ENCODE results near the gene FAM76A. TPM values are rescaled to one million over a fixed set of nuclear protein-coding genes. Genes with fewer than 3 reads are reported as not detected.
"Not testable (repeated sequence)": the region's sequence is repeated elsewhere in the genome, so short reads cannot be mapped to it uniquely, and the experiment has no call there.

FAM76A gene
- total RNA-seq, 4 donors from 2014 or later = 9.0 to 17.0 (median 14.2) TPM

DNA sequence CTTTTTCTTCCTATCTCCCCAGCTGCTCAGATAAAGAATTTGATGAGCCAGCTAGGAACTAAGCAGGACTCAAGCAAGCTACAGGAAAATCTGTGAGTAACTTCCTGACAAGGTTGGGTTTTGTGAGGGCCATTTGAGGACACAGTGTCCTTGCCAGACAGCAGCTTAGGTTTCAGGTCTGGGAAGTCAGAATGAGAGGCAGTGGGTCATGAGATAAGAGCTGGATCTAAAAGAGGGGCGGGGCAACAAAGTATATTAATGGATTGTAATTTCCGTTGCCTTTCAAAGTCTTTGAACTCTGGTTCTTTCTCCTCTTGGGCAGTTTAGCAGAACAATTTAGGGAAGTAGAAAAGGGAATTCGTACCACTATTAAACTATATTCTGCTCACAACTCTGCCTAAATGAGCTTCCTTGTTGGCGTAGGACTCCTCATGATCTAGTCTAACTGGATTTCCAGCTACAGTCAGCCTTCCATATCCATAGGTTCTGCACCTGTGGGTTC, 63.8 kb downstream of the FAM76A start:
- intact Hi-C loops (cut with DNase I; ENCODE audit: low total_unique reads) = no loop called here
- TF ChIP-seq, protein P1, sequence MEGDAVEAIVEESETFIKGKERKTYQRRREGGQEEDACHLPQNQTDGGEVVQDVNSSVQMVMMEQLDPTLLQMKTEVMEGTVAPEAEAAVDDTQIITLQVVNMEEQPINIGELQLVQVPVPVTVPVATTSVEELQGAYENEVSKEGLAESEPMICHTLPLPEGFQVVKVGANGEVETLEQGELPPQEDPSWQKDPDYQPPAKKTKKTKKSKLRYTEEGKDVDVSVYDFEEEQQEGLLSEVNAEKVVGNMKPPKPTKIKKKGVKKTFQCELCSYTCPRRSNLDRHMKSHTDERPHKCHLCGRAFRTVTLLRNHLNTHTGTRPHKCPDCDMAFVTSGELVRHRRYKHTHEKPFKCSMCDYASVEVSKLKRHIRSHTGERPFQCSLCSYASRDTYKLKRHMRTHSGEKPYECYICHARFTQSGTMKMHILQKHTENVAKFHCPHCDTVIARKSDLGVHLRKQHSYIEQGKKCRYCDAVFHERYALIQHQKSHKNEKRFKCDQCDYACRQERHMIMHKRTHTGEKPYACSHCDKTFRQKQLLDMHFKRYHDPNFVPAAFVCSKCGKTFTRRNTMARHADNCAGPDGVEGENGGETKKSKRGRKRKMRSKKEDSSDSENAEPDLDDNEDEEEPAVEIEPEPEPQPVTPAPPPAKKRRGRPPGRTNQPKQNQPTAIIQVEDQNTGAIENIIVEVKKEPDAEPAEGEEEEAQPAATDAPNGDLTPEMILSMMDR (IDR thresholded peaks at IDR 0.05) = no peak
- no peak for TF ChIP-seq POLR2A (IDR thresholded peaks at IDR 0.05)
- WGBS, 2 donors = 51 to 67% methylated on average over 4 of the region's 4 CpGs
- DNase-seq (ENCODE audit: low spot score in 2 of 2) = no peak
- H3K4me3 ChIP-seq (ENCODE audit: low read depth, poor library complexity, severe bottlenecking) = no peak overlapping the region

DNA sequence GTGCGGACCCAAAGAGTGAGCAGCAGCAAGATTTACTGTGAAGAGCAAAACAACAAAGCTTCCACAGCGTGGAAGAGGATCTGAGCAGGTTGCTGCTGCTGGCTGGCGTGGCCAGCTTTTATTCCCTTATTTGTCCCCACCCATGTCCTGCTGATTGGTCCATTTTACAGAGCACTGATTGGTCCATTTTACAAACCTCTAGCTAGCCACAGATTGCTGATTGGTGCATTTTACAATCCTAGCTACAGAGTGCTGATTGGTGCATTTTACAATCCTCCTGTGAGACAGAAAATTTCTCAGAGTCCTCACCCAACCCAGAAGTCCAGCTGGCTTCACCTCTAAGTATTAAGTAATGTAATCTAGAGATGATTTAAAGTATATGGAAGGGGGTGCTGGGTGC, 64.5 kb downstream of the FAM76A start:
- intact Hi-C loops (cut with DNase I; ENCODE audit: low total_unique reads); H3K4me3 ChIP-seq (ENCODE audit: low read depth, poor library complexity, severe bottlenecking); DNase-seq (ENCODE audit: low spot score in 2 of 2): not testable (repeated sequence)
- WGBS, 2 donors = 92 to 94% methylated on average over 3 of the region's 3 CpGs

DNA sequence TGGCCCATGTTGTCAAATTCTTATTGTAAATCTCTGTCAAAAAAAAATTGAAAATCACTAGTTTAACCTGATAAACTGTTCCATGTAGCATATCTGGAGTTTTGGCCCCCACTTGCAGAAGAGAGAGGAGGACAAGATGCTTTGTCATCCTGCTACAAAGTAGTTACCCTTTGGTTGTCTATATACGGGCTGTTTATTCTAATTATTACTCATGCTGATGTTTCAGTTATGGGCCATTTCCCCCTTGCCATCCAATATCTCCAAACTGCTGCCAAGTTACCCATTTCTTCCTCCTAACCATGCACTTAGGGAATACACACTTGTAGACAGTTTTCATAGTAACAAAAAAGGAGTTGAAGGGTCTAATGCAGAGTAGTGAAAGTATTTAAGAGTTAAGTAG, 69.8 kb downstream of the FAM76A start:
- DNase-seq (ENCODE audit: low spot score in 2 of 2) = no peak
- WGBS, 2 donors = 73% methylated on average over 1 of the region's 1 CpG
- no peak for TF ChIP-seq POLR2A (IDR thresholded peaks at IDR 0.05)
- TF ChIP-seq, protein P1 (IDR thresholded peaks at IDR 0.05) = no peak
- intact Hi-C loops (cut with DNase I; ENCODE audit: low total_unique reads) = no loop called here
- H3K4me3 ChIP-seq (ENCODE audit: low read depth, poor library complexity, severe bottlenecking) = no peak overlapping the region

- DNase-seq (ENCODE audit: low spot score in 2 of 2) = no peak
- intact Hi-C loops (cut with DNase I; ENCODE audit: low total_unique reads) = no loop called here
- TF ChIP-seq, protein P1 (IDR thresholded peaks at IDR 0.05) = no peak
- TF ChIP-seq POLR2A (IDR thresholded peaks at IDR 0.05) = no peak
- WGBS, 2 donors = 90 to 93% methylated on average over 5 of the region's 5 CpGs
- no peak overlapping the region for H3K4me3 ChIP-seq (ENCODE audit: low read depth, poor library complexity, severe bottlenecking)
Observed at GRCh38 chr1:27804791-27805190, 79.0 kb downstream of the FAM76A start.

DNA sequence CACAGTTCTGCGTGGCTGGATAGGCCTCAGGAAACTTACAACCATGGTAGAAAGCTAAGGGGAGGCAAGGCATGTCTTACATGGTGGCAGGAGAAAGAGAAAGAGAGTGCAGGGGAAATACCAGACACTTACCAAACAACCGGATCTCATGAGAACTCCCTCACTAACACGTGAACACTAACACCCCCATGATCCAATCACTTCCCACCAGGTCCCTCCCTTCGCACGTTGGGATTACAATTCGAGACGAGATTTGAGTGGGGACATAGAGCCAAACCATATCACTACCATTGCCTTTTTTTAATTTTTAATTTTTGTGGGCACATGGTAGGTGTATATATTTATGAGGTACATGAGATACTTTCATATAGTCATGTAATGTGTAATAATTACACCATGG, 81.0 kb downstream of the FAM76A start:
- 93% methylated on average over 7 of the region's 7 CpGs for WGBS, 2 donors
- no peak for DNase-seq (ENCODE audit: low spot score in 2 of 2)
- H3K4me3 ChIP-seq (ENCODE audit: low read depth, poor library complexity, severe bottlenecking) = no peak overlapping the region
- intact Hi-C loops (cut with DNase I; ENCODE audit: low total_unique reads) = no loop called here
- TF ChIP-seq, protein P1 (IDR thresholded peaks at IDR 0.05) = no peak
- TF ChIP-seq POLR2A (IDR thresholded peaks at IDR 0.05) = no peak

DNA sequence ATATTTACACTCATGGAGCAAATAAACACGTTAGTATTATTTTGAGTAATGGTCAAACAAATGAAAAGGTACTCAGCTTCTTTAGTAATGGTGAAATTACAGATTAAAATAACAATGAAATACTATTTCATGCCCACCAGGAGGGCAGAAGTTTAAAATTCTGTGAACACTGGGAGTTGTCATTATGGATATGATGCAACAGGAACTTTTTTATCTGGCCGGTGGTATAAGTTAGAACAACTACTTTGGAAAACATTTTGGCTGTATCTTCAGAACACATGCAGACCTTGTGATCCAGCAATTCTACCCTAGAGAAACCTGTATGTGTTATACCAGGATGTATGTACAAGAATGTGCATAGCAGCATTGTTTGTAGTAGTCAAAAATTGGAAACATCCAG, 81.6 kb downstream of the FAM76A start:
- 72 to 75% methylated on average over 2 of the region's 2 CpGs for WGBS, 2 donors
- TF ChIP-seq POLR2A (IDR thresholded peaks at IDR 0.05) = no peak
- TF ChIP-seq, protein P1 (IDR thresholded peaks at IDR 0.05) = no peak
- intact Hi-C loops (cut with DNase I; ENCODE audit: low total_unique reads) = no loop called here
- H3K4me3 ChIP-seq (ENCODE audit: low read depth, poor library complexity, severe bottlenecking) = no peak overlapping the region
- DNase-seq (ENCODE audit: low spot score in 2 of 2) = no peak

GRCh38 chr1:27808131-27808530, 82.4 kb downstream of the FAM76A start:
- DNase-seq (ENCODE audit: low spot score in 2 of 2); H3K4me3 ChIP-seq (ENCODE audit: low read depth, poor library complexity, severe bottlenecking); intact Hi-C loops (cut with DNase I; ENCODE audit: low total_unique reads): not testable (repeated sequence)
- 99 to 100% methylated on average over 3 of the region's 3 CpGs for WGBS, 2 donors

Data from lower leg skin (tissue), 4 donors.